Stimulated activated CD8-positive, alpha-beta memory T cell treated with anti-CD3 and anti-CD28 coated beads, Interleukin-4, amount 100 ng/mL, for 4 hours (primary cell): ENCODE measurements around the gene OR2V2.
"Not testable (repeated sequence)": the region's sequence is repeated elsewhere in the genome, so short reads cannot be mapped to it uniquely, and the experiment has no call there.

ENCODE experiments used
- DNase-seq, 2 donors: peaks; one replicate each; pipeline ENCODE4 v3.0.0-alpha.2; 2020; ENCODE audit warnings: low read depth in 2 of 2, low spot score in 1 of 2

OR2V2 gene

GRCh38 chr5:181114844-181115778, 32.3 kb upstream of the OR2V2 start:
- DNase-seq, result no peak

GRCh38 chr5:181118369-181118768, 29.0 kb upstream of the OR2V2 start:
- no peak for DNase-seq

GRCh38 chr5:181119105-181119504, 28.3 kb upstream of the OR2V2 start:
- DNase-seq, result no peak

GRCh38 chr5:181120306-181120705, 27.1 kb upstream of the OR2V2 start:
- DNase-seq, result no peak

- no peak for DNase-seq
These were observed 26.6 kb upstream of the OR2V2 start for GRCh38 chr5:181120761-181121160.

GRCh38 chr5:181121675-181122561, 25.5 kb upstream of the OR2V2 start:
- DNase-seq, result no peak

GRCh38 chr5:181124526-181124925, 22.9 kb upstream of the OR2V2 start:
- DNase-seq, result no peak

GRCh38 chr5:181126841-181127240, 20.5 kb upstream of the OR2V2 start:
- DNase-seq, result no peak

- DNase-seq, result no peak
These were observed 19.9 kb upstream of the OR2V2 start for GRCh38 chr5:181127456-181127855.

GRCh38 chr5:181127907-181128626, 19.3 kb upstream of the OR2V2 start:
- DNase-seq, result no peak

GRCh38 chr5:181129601-181130000, 17.8 kb upstream of the OR2V2 start:
- no peak for DNase-seq

GRCh38 chr5:181130081-181130480, 17.3 kb upstream of the OR2V2 start:
- not testable (repeated sequence) for DNase-seq

GRCh38 chr5:181130832-181131496, 16.4 kb upstream of the OR2V2 start, which contains the start of gene OR2V1:
TSS of gene OR2V1 (minus strand) at chr5:181131169. CDS start at chr5:181125304, 5,865 bp downstream.
- DNase-seq, result no peak

- no peak for DNase-seq
These were observed 15.9 kb upstream of the OR2V2 start for GRCh38 chr5:181131514-181131913.

GRCh38 chr5:181133083-181133482, 14.3 kb upstream of the OR2V2 start:
- DNase-seq, result no peak

GRCh38 chr5:181133610-181134231, 13.7 kb upstream of the OR2V2 start:
- DNase-seq, result no peak

GRCh38 chr5:181134259-181134658, 13.1 kb upstream of the OR2V2 start:
- DNase-seq, result no peak

- DNase-seq, result no peak
These were observed 10.9 kb upstream of the OR2V2 start for GRCh38 chr5:181136361-181136955.

GRCh38 chr5:181138258-181138657, 9.1 kb upstream of the OR2V2 start:
- DNase-seq, result no peak

GRCh38 chr5:181140766-181141165, 6.6 kb upstream of the OR2V2 start:
- no peak for DNase-seq
